8988T (cell line): ENCODE data around the gene HTRA3.

Experiments
- DNase-seq: peaks from one replicate; pipeline ENCODE4 v3.0.0; 2011

HTRA3 gene

DNA sequence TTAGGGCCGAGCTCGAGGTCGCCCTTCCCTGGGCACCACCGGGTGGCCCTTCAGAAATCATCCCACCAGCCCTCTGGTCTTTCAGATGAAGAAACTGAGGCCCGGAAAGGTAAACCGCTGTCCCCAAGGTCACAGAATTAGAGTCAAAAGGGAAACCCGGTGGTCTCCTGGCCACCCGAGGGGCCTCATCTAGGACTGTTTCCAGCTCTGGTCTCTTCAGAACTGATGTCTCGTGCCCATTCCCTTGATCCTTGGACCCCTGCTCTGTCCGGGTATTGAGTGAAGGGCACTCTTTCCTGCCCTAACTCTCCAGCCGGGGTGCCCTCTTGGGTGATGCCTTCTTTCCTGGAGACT, 841 bp downstream of the HTRA3 start:
- no peak for DNase-seq

DNA sequence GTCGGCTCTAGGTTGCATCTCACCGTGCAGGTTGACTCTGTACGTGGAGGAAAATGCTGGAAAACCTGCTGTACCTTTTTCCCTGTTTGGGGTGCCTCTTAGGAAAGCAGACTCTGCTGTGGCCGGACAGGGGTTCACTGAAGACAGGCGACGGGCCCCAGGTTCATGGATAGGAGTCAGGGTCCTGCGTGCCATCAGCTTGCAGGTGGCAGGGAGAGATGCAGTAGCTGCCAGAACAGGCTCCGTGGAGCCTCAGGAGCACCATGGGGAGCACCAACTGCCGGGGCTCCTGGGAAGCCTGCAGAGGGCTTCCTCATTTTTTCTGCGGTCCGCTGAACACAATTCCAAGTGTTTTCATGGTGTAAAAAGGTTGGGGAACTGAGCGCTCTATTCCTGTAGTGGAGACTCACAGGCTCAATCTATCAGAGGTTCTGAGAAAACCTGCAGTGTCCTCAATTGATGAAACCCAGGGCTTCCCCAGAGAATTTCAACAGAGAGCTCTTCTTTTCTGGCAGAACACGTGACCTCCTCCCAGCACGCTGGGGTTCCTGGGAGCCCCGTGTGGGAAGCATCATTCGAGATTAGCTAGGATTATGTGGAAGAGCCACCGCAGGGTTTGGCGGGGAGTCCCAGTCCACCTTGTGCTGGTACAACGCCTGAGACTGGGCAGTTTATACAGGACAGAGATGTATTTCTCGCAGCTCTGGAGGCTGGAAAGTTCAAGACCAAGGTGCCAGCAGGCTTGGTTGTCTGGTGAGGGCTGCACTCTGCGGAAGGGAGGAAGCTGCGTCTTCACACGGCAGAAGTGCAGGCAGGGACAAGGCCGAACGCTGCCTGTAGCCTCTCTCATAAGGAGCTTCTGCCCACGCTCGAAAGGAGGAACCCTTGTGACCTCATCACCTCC, 1.6 kb downstream of the HTRA3 start:
- no peak for DNase-seq

DNA sequence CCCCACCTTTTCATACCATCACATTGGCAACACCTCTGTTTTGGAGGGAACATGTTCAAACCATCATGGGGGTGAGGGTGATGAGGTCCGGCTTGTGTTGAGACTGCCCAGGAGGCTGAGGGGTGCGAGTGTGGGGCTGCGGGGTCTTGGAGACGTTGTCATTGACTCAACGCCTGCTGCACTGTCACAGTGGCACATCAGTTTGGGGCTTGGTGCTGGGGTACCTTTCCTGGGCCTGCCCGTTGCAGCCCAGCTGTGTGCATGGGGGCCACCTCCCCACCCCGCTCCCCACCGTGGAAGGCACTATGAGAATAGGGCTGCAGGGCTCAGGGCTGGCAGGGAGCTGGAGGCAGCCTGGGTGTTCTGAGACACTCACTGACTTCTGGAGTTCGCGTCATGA, 2.3 kb downstream of the HTRA3 start:
- DNase-seq, result no peak

- no peak for DNase-seq
Measured at GRCh38 chr4:8272472-8273428, 3.2 kb downstream of the HTRA3 start.

DNA sequence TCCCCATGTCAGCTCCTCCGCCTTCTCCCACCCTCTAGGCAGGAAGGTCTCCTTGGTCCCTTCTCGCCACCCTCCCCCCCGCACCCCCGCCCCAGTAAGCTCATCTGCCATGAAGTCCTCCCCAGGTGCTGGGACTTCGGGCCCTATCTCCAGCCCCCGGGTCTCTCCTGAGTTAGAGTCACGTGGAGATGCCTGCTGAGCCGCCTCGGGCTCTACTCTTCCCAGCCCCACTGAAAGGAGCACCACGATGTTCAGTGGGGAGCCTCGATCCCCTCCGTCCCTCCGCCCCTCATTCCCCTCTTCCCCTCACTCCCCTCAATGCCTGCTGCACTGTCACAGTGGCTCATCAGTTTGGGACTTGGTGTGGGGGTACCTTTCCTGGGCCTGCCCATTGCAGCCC, 3.9 kb downstream of the HTRA3 start:
- no peak for DNase-seq

- no peak for DNase-seq
Measured at GRCh38 chr4:8274066-8274652, 4.6 kb downstream of the HTRA3 start.

GRCh38 chr4:8274765-8275547, 5.4 kb downstream of the HTRA3 start:
- no peak for DNase-seq

DNA sequence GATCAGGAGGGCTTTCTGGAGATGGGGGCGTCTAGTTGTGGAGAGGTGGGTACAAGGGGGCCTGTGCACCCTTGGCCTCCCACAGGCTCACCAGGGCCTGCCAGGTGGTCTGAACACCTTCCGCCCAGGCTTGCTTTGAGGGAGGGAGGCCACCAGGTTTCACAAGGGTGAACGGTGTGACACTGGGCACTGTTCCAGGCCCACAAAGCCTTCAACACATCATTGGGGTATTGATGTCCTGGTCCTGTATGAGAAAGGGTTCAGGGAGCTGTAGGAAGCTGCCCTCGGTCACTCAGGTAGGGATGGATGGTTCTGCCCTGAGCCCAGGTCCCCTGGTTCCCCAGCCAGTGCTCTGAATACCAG, 6.0 kb downstream of the HTRA3 start:
- DNase-seq, result no peak

- DNase-seq, result no peak
Measured at GRCh38 chr4:8276358-8277240, 7.0 kb downstream of the HTRA3 start.

GRCh38 chr4:8277356-8278008, 7.9 kb downstream of the HTRA3 start:
- DNase-seq, result no peak

DNA sequence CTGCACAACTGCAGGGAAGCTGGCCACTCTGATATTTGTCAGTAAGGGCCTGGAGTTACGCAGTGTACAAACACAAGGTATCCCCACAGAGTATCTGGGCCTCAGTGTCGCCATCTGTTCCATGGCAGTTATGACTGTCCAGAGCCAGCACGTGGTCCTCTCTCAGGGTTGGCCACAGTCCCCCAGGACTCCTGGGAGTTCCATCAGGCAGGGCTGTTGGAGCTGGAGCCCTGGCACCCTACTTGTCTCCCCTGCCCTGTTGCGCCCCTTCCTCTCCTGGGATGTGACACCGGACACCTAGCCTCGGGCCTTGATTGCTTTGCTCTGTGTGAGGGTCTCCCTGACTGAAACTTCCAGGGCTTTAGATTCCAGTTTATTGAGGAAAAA, 8.4 kb downstream of the HTRA3 start:
- DNase-seq, result no peak

DNA sequence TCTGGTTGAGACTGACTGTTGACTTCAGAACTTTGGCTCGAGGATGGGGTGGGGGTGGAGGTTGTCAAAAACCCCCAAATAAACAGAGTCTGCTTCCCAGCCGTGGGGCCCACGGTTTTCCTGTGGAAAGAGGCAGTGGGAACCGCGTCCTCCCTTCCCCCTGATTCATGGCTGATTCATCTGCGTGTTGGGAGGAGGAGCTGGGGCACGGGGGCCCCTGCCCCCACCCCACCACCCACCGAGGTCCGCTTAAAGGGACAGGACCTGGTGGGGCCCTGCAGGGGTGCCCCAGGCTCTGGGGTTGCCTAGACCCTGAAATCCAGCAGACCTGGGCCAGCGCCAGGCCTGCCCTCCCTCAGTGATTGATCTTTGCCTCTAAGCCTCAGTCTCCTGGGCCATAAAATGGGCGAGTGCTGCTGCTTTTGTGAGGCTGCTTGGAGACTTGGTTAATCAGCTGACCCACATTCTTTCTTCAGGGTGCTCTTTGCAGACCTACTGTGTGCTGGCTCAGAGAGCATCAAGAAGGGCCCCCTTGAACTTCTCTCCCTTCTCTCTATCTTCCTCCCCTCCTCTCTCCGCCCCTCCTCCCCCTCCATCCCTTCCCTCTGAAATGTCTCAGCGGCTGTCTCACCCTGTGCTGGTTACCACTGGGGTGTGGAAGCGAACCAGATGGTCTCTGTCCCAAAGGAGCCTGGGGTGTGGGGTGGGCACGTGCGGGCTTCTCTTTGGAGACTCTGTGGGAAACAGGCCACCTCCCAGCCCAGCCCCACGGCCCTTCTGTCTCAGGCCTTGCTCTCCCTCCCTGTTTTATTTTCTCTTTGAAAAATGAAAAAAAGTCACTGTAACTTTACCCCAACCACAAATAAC, 9.1 kb downstream of the HTRA3 start:
- no peak for DNase-seq

GRCh38 chr4:8279321-8280157, 10.0 kb downstream of the HTRA3 start:
- DNase-seq, result no peak

DNA sequence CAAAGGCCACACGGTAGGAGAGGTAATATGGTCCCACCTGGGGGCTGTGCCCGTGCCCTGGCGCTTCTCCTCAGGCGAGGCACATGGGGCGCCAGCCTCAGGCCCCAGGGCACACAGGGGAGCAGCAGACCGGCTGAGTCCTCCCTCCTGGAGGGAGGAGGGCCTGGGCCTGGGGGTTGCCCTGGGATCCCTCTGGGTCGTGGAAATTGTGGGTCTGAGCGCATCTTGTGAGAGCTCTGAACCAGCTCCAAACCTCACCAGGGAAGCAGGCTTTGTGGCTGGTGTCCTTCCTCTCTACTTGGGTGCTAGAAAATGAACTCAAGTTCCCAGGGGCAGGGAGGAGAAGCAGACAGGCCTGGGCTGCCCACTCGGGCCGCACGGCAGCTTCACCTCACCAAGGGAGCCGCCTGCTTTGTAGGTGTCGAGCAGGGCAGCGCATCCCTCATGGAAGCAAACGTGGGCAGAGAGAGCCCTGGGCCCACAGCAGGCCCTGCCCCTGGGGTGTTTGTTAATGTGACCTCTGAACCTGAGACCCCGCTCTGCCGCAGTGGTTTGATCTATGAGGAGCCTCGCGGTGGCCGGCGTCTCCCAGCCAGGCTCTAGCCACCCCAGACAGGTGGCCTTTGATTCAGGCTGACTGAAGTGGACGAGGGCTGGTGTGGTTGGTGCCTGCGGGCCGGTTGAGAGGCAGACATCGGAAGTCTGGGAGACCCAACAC, 10.8 kb downstream of the HTRA3 start:
- DNase-seq, result no peak

DNA sequence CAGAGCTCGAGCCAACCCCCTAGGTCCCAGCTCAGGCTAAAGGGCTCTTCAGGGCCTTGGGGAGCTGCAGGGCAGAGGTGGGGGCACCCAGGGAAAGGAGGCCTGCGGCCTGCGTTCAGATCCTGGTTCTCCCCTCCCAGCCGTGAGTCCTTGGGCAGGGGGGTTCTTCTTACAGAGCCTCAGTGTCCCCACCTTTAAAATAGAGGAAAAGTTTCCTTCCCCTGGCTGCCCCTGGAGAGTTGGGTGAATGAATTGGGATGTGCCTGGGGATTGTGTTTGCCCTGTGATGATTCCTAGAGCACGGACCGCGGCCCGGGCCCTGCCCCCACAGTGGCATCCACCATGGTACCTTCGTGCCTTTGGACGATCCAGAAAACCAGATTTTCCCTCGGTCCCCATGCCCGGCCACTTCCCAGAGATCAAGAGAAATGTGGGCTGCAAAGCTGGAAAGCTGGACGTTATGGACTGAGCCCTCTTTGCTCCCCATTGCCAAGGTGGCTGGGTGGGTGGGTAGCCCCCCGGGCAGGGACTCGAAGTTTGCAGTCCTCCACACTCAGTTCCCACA, 11.4 kb downstream of the HTRA3 start:
- no peak for DNase-seq

- DNase-seq, result no peak
Measured at GRCh38 chr4:8281519-8282133, 12.1 kb downstream of the HTRA3 start.

- no peak for DNase-seq
Measured at GRCh38 chr4:8282134-8282641, 12.6 kb downstream of the HTRA3 start.
